Superior temporal gyrus (tissue), 1 donor: Measurements from ENCODE around the gene ARL5A.

ENCODE experiments used
- DNase-seq: peaks from one replicate; pipeline ENCODE4 v3.0.0-alpha.2; 2016; ENCODE audit errors: extremely low spot score

The ARL5A gene

GRCh38 chr2:151840216-151841046, 12.2 kb upstream of the ARL5A start:
- no peak for DNase-seq

GRCh38 chr2:151837926-151838325, 9.7 kb upstream of the ARL5A start:
- DNase-seq = no peak

- DNase-seq = no peak
Observed at GRCh38 chr2:151833984-151834383, 5.8 kb upstream of the ARL5A start.

- no peak for DNase-seq
Observed at GRCh38 chr2:151830961-151831360, 2.7 kb upstream of the ARL5A start.

- no peak for DNase-seq
Observed at GRCh38 chr2:151828890-151829324, 686 bp upstream of the ARL5A start.

GRCh38 chr2:151827564-151828142, 568 bp downstream of the ARL5A start:
- no peak for DNase-seq

GRCh38 chr2:151826737-151827157, 1.5 kb downstream of the ARL5A start:
- DNase-seq = no peak

- no peak for DNase-seq
Observed at GRCh38 chr2:151824886-151825285, 3.3 kb downstream of the ARL5A start.

GRCh38 chr2:151823651-151824050, 4.6 kb downstream of the ARL5A start:
- DNase-seq = no peak

GRCh38 chr2:151819920-151820319, 8.3 kb downstream of the ARL5A start:
- no peak for DNase-seq

- DNase-seq = no peak
Observed at GRCh38 chr2:151817929-151818328, 10.3 kb downstream of the ARL5A start.

GRCh38 chr2:151816843-151817242, 11.4 kb downstream of the ARL5A start:
- no peak for DNase-seq

GRCh38 chr2:151815821-151816489, 12.3 kb downstream of the ARL5A start:
- DNase-seq = no peak

- DNase-seq = no peak
Observed at GRCh38 chr2:151810489-151810888, 17.7 kb downstream of the ARL5A start.

GRCh38 chr2:151809073-151809383, 19.2 kb downstream of the ARL5A start:
- no peak for DNase-seq

- peak; percentile 52 for DNase-seq
Observed at GRCh38 chr2:151808258-151809072, 19.8 kb downstream of the ARL5A start.

- DNase-seq = no peak
Observed at GRCh38 chr2:151805961-151806360, 22.3 kb downstream of the ARL5A start.

GRCh38 chr2:151805343-151805742, 22.9 kb downstream of the ARL5A start:
- no peak for DNase-seq

- no peak for DNase-seq
Observed at GRCh38 chr2:151803811-151804210, 24.4 kb downstream of the ARL5A start.

- DNase-seq = no peak
Observed at GRCh38 chr2:151802315-151802714, 25.9 kb downstream of the ARL5A start.

- DNase-seq = no peak
Observed at GRCh38 chr2:151799886-151800292, 28.3 kb downstream of the ARL5A start.

- DNase-seq = no peak
Observed at GRCh38 chr2:151796774-151797173, 31.4 kb downstream of the ARL5A start.
